CD4-positive, CD25-positive, alpha-beta regulatory T cell (primary cell): Measurements from ENCODE around the gene EHMT1. TPM values are rescaled to one million over a fixed set of nuclear protein-coding genes. Genes with fewer than 3 reads are reported as not detected.

Source experiments
- ATAC-seq, 2 donors: fragments of 150-1000 bp; cut with Tn5 transposase; one replicate each; pipeline ENCODE4 v1.10.0; 2021; ENCODE audit warnings: low read depth in 2 of 2, moderate number of reproducible peaks in 2 of 2, moderate library complexity in 1 of 2
- DNase-seq, 3 donors: peaks; one replicate each; pipeline versions ENCODE4 v3.0.0 to v3.0.0-alpha.2; 2012 to 2022; ENCODE audit warnings: mixed read lengths in 1 of 3
- H3K27ac ChIP-seq: one replicate; pipeline ENCODE4 v1.7.0; 2013; ENCODE audit warnings: mild to moderate bottlenecking, low read length; ENCODE audit not compliant: insufficient read depth, poor library complexity, severe bottlenecking
- H3K27me3 ChIP-seq: one replicate; pipeline ENCODE4 v1.7.0; 2013; ENCODE audit warnings: low read length; ENCODE audit not compliant: control insufficient read depth, insufficient read depth
- H3K36me3 ChIP-seq: one replicate; pipeline ENCODE4 v1.7.0; 2013; ENCODE audit warnings: mild to moderate bottlenecking, low read length, moderate library complexity; ENCODE audit not compliant: control insufficient read depth, insufficient read depth
- H3K4me1 ChIP-seq: 2 replicates; pipeline ENCODE4 v1.7.0; 2013; ENCODE audit warnings: mild to moderate bottlenecking, low read length; ENCODE audit not compliant: insufficient read depth, control insufficient read depth, poor library complexity, severe bottlenecking
- H3K4me3 ChIP-seq: one replicate; pipeline ENCODE4 v1.7.0; 2013; ENCODE audit warnings: low read depth, mild to moderate bottlenecking, low read length, moderate library complexity
- H3K9me3 ChIP-seq, 2 experiments: 1 replicate in 1 of 2; 2 replicates in 1 of 2; pipeline ENCODE4 v1.7.0; 2013; ENCODE audit warnings: low read length in 2 of 2, mild to moderate bottlenecking in 1 of 2, moderate library complexity in 1 of 2; ENCODE audit not compliant: control insufficient read depth in 2 of 2
- H3K27ac Mint-ChIP-seq, 3 donors: one replicate each; pipeline ENCODE4 v1.8.0; 2020 to 2022; ENCODE audit warnings: mild to moderate bottlenecking in 3 of 3, mixed read lengths in 3 of 3, moderate library complexity in 2 of 3
- H3K27me3 Mint-ChIP-seq: one replicate; pipeline ENCODE4 v1.8.0; 2022; ENCODE audit warnings: mild to moderate bottlenecking, mixed read lengths
- H3K36me3 Mint-ChIP-seq: one replicate; pipeline ENCODE4 v1.8.0; 2020; ENCODE audit warnings: mixed read lengths
- H3K4me1 Mint-ChIP-seq, 4 donors: one replicate each; pipeline ENCODE4 v1.8.0; 2020 to 2022; ENCODE audit warnings: mixed read lengths in 4 of 4, mild to moderate bottlenecking in 1 of 4
- H3K4me3 Mint-ChIP-seq, 4 donors: one replicate each; pipeline ENCODE4 v1.8.0; 2020 to 2022; ENCODE audit warnings: mild to moderate bottlenecking in 4 of 4, mixed read lengths in 4 of 4, moderate library complexity in 3 of 4
- H3K9me3 Mint-ChIP-seq, 7 donors: one replicate each; pipeline ENCODE4 v1.8.0; 2020 to 2022; ENCODE audit warnings: mixed read lengths in 7 of 7, mild to moderate bottlenecking in 3 of 7, moderate library complexity in 2 of 7
- polyA plus RNA-seq, 4 donors: library from polyadenylated mRNA; unstranded; fragments of 300-500 nt; fragmentation: Illumina TruSeq; gene quantifications; one replicate each; pipeline ENCODE4 v1.2.3, GENCODE V29; 2021
- total RNA-seq: library from RNA; stranded (reverse); gene quantifications from one replicate; pipeline ENCODE4 v1.2.3, GENCODE V29; 2022

EHMT1 gene
- total and polyA plus RNA-seq, 5 donors from 2014 or later = 17.9 to 142 (median 20.0) TPM

GRCh38 chr9:137586854-137587253 is 32.0 kb upstream of the EHMT1 start:
- Mint-ChIP-seq H3K36me3 (peaks cover 12% of the 10 kb centered on the region), H3K4me1 (peaks cover 0 to 23% (median 5%) of the 10 kb centered on the region in 4 donors), H3K27me3 (no peaks in the 10 kb centered on the region), H3K9me3 (no peaks in the 10 kb centered on the region), H3K27ac (no peak overlapping the region), H3K4me3 (peak overlapping the region in 1 of 4 donors; percentile 88)
- Histone ChIP-seq H3K9me3 (no peaks in the 10 kb centered on the region), H3K4me1 (peaks cover 19% of the 10 kb centered on the region), H3K36me3 (peaks cover 23% of the 10 kb centered on the region), H3K4me3 (no peak overlapping the region), H3K27ac (no peak overlapping the region), H3K27me3 (no peaks in the 10 kb centered on the region)
- DNase-seq (no peak), ATAC-seq (no peak)

DNA sequence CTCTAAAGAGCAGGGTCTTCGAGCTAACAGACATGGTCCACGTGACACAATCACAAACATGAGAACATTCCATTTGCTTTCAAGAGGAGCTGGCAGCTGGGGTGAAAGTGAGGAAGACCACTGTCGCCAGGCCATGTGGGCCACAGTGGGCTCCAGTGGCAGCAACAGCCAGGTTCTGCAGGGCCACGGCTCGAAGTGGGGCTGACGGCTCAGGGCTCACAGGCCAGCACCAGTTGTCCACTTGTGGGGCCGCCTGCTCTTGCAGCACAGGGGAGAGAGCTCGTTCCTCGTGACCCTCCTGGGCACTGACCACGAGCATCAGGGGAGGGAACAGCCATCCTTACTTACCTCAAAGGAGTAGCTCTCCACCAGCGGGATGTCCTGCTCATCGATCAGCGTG is 30.5 kb upstream of the EHMT1 start:
- Histone ChIP-seq H3K4me3 (no peak overlapping the region), H3K27ac (no peak overlapping the region), H3K27me3 (no peaks in the 10 kb centered on the region), H3K36me3 (peaks cover 23% of the 10 kb centered on the region), H3K4me1 (peaks cover 19% of the 10 kb centered on the region), H3K9me3 (no peaks in the 10 kb centered on the region)
- ATAC-seq (no peak), DNase-seq (no peak)
- no peaks in the 10 kb centered on the region for H3K27me3 Mint-ChIP-seq
- H3K27ac Mint-ChIP-seq = peak overlapping the region in 1 of 3 donors; percentile 83
- no peaks in the 10 kb centered on the region for H3K9me3 Mint-ChIP-seq
- H3K4me3 Mint-ChIP-seq = peak overlapping the region; percentile 74 to 92 (median 87)
- H3K36me3 Mint-ChIP-seq = peaks cover 12% of the 10 kb centered on the region
- H3K4me1 Mint-ChIP-seq = peaks cover 0 to 26% (median 5%) of the 10 kb centered on the region in 4 donors

DNA sequence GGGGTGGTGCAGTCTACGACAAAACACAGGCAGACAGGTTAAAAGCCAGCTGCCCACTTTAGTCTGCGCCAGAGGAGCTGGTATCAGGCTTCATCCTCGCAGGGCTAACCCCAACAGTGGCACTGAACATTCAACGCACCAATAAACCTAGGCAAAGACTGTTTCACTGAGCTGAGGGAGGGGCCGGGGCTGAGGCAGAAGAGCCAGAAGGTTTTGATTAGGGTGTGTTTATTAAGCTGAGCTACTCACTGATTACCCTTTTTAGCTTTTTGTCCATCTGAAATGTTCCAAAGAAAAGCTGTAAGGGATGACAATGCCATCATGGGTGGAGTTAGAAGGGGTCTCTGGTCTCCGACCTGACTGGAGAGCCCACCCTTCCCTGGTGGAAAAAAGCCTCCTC is 29.9 kb upstream of the EHMT1 start:
- H3K4me1 Mint-ChIP-seq = peaks cover 0 to 23% (median 5%) of the 10 kb centered on the region in 4 donors
- Histone ChIP-seq H3K36me3 (peaks cover 23% of the 10 kb centered on the region), H3K4me1 (peaks cover 19% of the 10 kb centered on the region), H3K9me3 (no peaks in the 10 kb centered on the region), H3K27ac (no peak overlapping the region), H3K27me3 (no peaks in the 10 kb centered on the region), H3K4me3 (no peak overlapping the region)
- H3K27me3 Mint-ChIP-seq = no peaks in the 10 kb centered on the region
- peak overlapping the region in 2 of 3 donors; percentile 63 to 69 for H3K27ac Mint-ChIP-seq
- H3K36me3 Mint-ChIP-seq = peaks cover 12% of the 10 kb centered on the region
- H3K9me3 Mint-ChIP-seq = no peaks in the 10 kb centered on the region
- DNase-seq (no peak), ATAC-seq (no peak)
- H3K4me3 Mint-ChIP-seq = peak overlapping the region; percentile 74 to 92 (median 89)

- H3K9me3 Mint-ChIP-seq = no peaks in the 10 kb centered on the region
Measured at GRCh38 chr9:137589441-137590122, 29.2 kb upstream of the EHMT1 start.

GRCh38 chr9:137590123-137590468 is 28.7 kb upstream of the EHMT1 start:
- Mint-ChIP-seq H3K4me3 (peak overlapping the region in 1 of 4 donors; percentile 88), H3K27ac (no peak overlapping the region), H3K9me3 (no peaks in the 10 kb centered on the region), H3K36me3 (peaks cover 12% of the 10 kb centered on the region), H3K4me1 (peaks cover 0 to 23% (median 5%) of the 10 kb centered on the region in 4 donors), H3K27me3 (no peaks in the 10 kb centered on the region)
- no peak overlapping the region for H3K27ac ChIP-seq
- DNase-seq = peak in 1 of 3 donors; percentile 21
- peaks cover 23% of the 10 kb centered on the region for H3K36me3 ChIP-seq
- H3K4me3 ChIP-seq = no peak overlapping the region
- H3K27me3 ChIP-seq = no peaks in the 10 kb centered on the region
- peaks cover 19% of the 10 kb centered on the region for H3K4me1 ChIP-seq
- H3K9me3 ChIP-seq = no peaks in the 10 kb centered on the region
- no peak for ATAC-seq

More at GRCh38 chr9:137589441-137590122, 29.2 kb upstream of the EHMT1 start:
- Histone ChIP-seq H3K27me3 (no peaks in the 10 kb centered on the region), H3K36me3 (peaks cover 23% of the 10 kb centered on the region), H3K4me3 (no peak overlapping the region), H3K27ac (no peak overlapping the region), H3K9me3 (no peaks in the 10 kb centered on the region), H3K4me1 (peaks cover 19% of the 10 kb centered on the region)
- DNase-seq = peak in 1 of 3 donors; percentile 39
- Mint-ChIP-seq H3K27ac (peak overlapping the region in 2 of 3 donors; percentile 48 to 87), H3K27me3 (no peaks in the 10 kb centered on the region), H3K4me3 (peak overlapping the region; percentile 86 to 93 (median 92)), H3K36me3 (peaks cover 12% of the 10 kb centered on the region), H3K4me1 (peaks cover 0 to 23% (median 5%) of the 10 kb centered on the region in 4 donors)
- ATAC-seq = no peak

DNA sequence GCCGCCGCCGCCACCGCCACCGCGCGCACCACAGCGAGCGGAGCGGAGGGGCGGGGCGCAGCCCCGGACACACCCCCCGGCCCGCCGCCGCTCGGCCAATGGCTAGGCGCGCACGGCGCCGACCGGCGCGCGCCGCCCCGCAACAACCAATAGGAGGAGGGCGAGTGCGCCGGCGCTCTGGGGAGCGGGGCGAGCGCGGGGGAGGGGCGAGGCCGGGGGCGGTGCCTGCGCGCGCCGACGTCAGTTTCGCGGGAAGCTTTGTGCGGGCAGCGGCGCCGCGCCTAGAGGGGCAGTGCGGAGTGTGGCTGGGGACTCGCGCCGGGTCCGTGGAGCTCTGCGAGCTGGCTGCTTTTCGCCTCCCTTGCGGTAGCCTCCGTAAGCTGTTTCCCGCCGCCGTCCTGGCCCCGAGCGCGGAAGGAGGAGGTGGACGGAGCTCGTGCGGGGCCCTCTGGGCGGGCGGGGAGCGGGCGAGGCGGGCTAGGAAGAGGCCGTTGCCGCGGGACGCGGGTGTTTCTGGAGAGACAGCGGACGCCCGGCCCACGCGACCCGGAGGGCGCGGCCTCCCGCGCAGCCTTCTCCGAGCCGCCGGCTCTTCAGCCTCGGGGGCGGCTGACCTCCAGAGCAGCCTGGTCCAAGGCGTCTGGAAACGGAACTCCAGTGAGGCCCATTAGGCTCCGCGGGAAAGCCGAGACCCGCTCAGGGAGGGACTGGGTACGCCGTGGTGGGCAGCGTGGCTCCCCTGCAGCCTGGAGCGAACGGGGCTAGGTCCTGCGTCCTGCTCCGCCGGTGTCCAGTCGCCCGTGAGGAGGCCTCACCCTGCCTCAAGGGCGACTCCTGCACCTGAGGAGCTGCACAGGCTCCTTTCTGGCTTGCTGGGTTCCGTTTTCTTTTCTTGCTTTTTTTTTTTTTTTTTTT is 28.1 kb upstream of the EHMT1 start, which contains the start of gene ZMYND19:
ZMYND19 (minus strand) TSS at position 44 of the 915 bp plus-strand sequence. CDS start 249 bp downstream, outside the sequence.
- Mint-ChIP-seq H3K27me3 (no peaks in the 10 kb centered on the region), H3K36me3 (peaks cover 12% of the 10 kb centered on the region), H3K4me3 (peak within 1 kb of the TSS; percentile 92 to 97 (median 94)), H3K27ac (peak within 1 kb of the TSS; percentile 52 to 94 (median 60)), H3K9me3 (no peaks in the 10 kb centered on the region), H3K4me1 (peaks cover 0 to 23% (median 5%) of the 10 kb centered on the region in 4 donors)
- peaks cover 19% of the 10 kb centered on the region for H3K4me1 ChIP-seq
- ATAC-seq (peak; percentile 98 to 99), DNase-seq (peak; percentile 84 to 91 (median 86))
- peaks cover 19% of the 10 kb centered on the region for H3K36me3 ChIP-seq
- no peak within 1 kb of the TSS for H3K4me3 ChIP-seq
- no peaks in the 10 kb centered on the region for H3K9me3 ChIP-seq
- H3K27ac ChIP-seq = peak within 1 kb of the TSS; percentile 66
- H3K27me3 ChIP-seq = no peaks in the 10 kb centered on the region

GRCh38 chr9:137592767-137593166 is 26.0 kb upstream of the EHMT1 start:
- Mint-ChIP-seq H3K4me3 (peak overlapping the region; percentile 33 to 72 (median 53)), H3K4me1 (peaks cover 0 to 21% (median 5%) of the 10 kb centered on the region in 4 donors), H3K9me3 (no peaks in the 10 kb centered on the region), H3K27me3 (no peaks in the 10 kb centered on the region), H3K36me3 (peaks cover 4% of the 10 kb centered on the region), H3K27ac (no peak overlapping the region)
- peaks cover 5% of the 10 kb centered on the region for H3K36me3 ChIP-seq
- no peaks in the 10 kb centered on the region for H3K9me3 ChIP-seq
- H3K27me3 ChIP-seq = no peaks in the 10 kb centered on the region
- no peak overlapping the region for H3K27ac ChIP-seq
- H3K4me1 ChIP-seq = peaks cover 19% of the 10 kb centered on the region
- H3K4me3 ChIP-seq = no peak overlapping the region
- DNase-seq (no peak), ATAC-seq (no peak)
